KBM-7 (cell line): ENCODE results near the gene OSBPL6.

Experiments used
- DNase-seq: peaks from one replicate; pipeline ENCODE4 v3.0.0-alpha.2; 2015
- in situ Hi-C: fragments of 300-500 bp; cut with MboI; formaldehyde crosslinking; loops from 2 replicates; pipeline ENCODE4 v1.14.3; 2020; ENCODE audit warnings: low sequenced_read_pairs, low pct_unique_long_range_greater_than_20kb, mixed read lengths

Gene OSBPL6

DNA sequence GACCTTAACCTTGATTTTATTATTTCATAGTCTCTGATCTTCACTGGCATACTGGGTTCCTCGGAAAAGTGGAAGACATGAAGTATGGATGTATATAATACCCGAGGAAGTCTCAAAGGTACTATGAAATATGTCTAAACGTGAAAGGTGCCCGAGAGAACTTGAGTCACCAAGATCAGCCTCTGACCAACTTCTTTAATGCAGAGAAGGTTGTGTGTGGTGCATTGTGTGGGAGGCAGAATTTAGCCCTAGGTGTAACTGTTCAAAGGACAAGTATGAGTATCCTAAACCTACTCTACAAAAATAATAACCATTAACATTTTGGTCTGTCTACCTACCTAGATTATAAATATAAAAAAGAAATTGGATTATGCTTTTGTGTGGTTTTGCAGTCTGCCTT is 36.1 kb downstream of the OSBPL6 start:
- no peak for DNase-seq
- in situ Hi-C loops: no loop called here

DNA sequence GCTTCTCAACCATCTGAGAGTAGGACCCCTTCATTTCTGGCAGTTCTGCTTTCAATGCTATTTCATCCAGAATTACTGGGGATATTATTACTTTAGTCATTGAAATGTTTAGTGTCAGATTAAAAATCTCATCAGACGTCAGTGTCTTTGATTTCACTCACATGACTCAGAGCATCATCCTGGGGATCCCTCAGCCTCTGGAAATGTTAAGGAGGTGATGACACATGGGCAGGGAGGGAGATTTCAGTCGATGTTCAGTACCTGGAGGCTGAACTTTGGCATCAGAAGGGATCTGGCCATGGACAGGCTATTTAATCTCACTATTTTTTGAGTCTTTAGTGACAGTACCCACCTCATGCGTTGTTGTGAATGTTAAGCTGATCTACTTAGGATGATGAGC is 39.1 kb downstream of the OSBPL6 start:
- no peak for DNase-seq
- in situ Hi-C loops: no loop called here

DNA sequence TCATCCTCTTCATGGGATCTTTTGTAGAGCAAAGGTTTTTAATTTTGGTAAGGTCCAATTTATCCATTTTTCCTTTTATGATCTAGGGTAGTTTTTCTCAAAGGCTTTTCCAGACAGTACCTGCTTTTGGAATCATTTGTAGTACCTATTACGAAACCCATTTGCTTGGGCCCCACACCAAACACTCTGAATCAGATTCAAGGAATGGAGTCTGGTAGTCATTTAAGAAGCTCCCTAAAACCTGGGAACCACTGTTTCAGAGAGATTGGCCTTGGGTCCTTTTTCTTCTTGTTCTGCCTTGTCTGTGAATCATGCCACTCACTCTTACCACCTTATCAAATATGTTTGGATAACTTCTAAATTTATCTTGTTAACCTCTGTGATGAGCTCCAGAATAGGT is 40.3 kb downstream of the OSBPL6 start:
- no peak for DNase-seq
- in situ Hi-C loops: no loop called here

DNA sequence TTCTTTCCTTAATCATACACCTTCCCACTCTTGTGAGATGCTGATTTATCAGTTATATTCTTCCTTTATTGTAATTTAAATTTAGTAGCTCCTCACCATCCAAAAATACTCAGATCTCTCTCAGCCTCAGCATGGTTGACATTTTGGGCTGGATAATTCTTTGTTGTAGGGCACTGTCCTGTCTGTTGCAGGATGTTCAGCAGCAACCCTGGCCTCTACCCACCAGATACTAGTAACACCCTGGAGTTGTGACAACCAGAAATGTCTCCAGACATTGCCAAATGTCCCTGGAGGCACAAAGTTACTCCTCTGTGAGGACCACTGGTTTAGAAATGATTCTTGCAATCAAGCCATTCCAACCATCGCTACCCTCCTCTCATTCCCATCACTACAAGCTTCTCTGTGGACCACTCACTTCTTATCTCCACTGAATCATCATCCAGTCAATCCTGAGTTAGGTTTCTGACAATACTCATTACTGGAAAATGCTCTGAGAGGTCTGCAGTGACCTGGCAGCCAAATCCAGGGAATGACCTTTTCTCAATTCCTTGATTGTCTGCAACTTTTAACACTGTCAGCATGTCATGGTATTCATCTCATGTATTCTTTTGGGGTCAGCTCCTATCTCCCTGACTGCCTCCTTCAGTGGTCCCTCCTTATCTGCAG is 43.3 kb downstream of the OSBPL6 start:
- no peak for DNase-seq
- in situ Hi-C loops: no loop called here

DNA sequence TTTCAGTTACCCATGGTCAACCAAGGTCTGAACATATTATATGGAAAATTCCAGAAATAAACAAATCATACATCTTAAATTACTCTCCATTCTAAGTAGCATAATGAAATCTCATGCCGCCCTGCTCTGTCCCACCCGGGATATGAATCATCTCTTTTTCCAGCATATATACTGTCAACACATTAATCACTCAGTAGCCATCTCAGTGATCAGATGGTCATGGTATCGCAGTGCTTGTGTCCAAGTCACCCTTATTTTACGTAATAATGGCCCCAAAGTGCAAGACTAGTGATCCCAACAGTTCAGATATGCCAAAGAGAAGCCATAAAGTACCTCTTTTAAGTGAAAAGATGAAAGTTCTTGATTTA is 43.8 kb downstream of the OSBPL6 start:
- no peak for DNase-seq
- in situ Hi-C loops: no loop called here

DNA sequence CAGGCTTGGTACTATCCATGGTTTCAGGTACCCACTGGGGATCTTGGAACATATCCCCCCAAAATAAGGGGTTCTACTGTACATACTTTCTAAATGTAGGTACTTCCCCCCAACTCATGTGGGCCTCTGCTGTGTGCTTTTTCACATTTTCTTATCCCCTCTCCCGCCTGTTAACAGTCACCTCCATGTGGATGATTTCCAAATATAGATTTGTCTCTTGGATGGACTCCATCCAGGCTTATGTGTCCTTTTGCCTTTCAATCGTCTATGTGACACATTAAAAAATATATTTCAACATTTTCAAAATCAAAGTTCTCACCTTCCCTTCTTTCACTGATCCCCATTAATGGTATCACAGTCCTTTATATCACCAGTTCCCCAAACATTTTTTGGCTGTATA is 44.4 kb downstream of the OSBPL6 start:
- in situ Hi-C loops: no loop called here
- DNase-seq: no peak

DNA sequence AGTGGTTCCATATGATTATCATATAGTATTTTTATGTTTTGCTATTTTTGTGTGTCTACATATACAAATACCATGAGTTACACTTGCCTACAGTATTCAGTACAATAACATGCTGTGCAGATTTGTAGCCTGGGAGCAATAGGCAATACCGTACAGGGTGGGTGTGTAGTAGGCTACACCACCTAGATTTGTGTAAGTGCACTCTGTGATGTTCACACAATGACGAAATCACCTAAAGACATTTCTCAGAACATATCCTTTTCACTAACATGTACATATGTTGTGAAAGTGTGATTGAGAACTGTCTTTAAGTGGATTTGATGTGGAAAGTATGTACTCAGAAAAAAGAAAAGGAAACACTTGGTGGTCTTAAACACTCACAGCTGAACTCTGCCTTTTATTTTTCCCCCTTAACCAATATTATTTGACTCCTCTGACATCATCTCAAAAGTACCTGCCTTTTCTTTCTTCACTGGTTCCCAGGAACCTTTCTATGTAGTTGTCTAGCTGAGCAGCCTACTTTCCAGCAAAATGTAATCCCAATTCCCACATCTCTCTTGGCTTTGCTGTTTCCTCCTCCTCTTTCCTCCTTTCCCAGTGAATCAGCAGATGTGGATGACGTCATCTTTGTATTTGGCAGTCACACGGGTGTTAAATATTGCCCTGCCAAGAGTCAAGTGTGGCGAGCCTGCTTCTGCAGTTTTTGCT is 47.7 kb downstream of the OSBPL6 start:
- in situ Hi-C loops: no loop called here
- no peak for DNase-seq

DNA sequence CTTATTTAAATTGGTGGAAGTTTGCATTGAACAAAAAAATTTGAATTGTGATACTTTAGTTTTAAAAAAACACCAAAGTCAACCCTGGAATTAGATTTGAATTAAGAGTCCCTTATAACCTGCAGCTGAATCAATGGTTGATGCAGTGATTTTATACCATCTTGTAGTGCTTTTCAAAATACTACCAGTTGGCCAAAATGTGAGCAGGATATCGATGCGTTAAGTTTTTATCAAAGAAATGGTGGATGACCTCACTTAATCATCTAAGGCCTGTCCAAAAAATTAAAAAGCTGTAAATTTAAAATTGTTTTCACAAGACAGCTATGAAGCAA is 48.2 kb downstream of the OSBPL6 start:
- in situ Hi-C loops: no loop called here
- DNase-seq: no peak

DNA sequence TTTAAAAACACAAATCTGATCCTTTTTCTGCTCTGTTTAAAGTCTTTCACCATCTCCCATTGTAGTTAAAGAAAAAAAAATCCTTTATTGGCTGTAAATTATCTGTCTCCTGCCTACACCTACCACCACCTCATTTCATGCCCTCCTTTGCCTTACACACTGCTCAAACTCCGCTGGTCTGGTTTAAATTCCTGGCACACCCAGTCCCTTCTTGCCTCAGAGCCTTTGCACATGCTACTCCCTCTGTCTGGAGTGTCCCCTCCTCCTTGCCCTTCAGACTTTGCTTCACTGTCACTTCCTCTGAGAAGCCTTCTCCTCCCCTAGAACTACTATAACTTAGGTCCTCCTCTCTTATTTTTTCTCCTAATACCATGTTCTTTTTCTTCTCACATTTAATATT is 49.6 kb downstream of the OSBPL6 start:
- in situ Hi-C loops: no loop called here
- no peak for DNase-seq

DNA sequence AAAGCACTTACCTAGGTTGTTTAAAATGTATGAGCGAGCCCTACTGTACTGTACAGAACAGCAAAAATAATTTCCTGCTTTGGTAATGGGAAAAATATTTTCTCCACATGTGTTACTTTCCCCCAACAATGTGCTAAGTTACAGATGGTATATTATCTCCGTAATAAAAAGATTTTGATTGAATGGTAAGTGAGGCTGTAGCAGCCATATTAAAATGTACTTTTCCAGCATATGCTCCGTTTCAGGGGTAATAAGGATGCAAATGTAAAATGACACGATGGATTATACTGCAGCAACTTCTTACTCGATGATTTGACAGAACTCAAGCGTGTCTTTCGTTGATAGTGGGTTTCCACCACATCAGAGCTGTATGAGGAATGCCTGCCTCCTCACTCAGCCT is 50.5 kb downstream of the OSBPL6 start:
- in situ Hi-C loops: no loop called here
- no peak for DNase-seq

DNA sequence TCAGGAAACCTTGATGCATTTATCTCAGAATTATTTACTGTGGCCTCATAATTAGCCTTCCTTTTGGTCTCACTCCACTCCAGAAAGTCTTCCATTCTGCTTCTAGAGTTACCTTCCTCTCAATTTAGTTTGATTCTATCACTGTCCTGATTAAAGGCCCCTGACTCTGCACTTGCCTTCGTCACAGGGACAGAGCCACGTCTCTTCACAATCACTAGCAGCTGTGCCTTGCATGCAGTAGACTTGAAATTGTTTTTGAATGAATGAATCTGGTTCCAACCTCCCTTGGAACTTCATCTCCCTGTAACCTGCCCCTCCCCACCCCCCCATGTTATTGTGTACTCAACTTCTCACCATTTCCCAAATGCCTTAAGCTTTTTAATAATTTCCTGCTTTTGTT is 52.4 kb downstream of the OSBPL6 start:
- in situ Hi-C loops: no loop called here
- DNase-seq: no peak

DNA sequence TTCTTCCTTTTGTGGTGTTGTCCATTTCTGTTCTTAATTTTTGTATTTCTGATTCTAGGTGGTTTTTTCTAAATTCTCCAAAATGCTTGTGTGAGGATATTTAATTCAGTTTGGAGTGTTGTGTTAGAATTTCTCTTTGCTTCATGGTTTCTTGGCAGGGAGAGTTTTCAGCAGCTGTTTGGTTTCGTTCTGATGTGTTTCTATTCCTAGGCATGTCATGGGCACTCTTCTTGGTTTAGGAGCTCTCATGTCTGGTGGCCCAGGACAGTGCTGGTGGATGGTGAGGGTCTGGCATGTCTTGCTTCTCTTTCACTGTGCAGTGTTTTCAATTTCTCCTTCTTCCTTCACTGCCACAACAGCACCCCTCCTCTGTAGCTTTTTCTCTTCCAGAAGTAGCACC is 52.9 kb downstream of the OSBPL6 start:
- in situ Hi-C loops: no loop called here
- DNase-seq: no peak

DNA sequence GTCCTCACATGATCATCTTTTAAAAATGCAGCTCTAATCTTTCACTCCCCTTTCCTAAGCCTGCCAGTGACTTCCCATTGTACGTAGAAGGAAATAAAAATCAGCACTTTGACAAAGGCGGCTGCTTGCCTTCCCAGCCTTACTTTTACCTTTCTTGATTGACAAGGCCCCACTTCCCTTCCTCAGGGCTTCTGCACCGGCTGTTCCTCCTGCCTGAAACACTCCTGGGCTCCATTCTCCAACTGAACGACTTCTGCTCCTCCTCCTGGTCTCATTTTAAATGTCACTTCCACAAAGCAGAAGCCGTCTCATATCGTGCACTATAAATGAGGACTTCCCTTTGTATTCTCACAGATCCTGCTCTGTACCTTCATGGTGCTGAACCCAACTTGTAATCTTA is 56.1 kb downstream of the OSBPL6 start:
- peak; percentile 76 for DNase-seq
- in situ Hi-C loops: no loop called here

DNA sequence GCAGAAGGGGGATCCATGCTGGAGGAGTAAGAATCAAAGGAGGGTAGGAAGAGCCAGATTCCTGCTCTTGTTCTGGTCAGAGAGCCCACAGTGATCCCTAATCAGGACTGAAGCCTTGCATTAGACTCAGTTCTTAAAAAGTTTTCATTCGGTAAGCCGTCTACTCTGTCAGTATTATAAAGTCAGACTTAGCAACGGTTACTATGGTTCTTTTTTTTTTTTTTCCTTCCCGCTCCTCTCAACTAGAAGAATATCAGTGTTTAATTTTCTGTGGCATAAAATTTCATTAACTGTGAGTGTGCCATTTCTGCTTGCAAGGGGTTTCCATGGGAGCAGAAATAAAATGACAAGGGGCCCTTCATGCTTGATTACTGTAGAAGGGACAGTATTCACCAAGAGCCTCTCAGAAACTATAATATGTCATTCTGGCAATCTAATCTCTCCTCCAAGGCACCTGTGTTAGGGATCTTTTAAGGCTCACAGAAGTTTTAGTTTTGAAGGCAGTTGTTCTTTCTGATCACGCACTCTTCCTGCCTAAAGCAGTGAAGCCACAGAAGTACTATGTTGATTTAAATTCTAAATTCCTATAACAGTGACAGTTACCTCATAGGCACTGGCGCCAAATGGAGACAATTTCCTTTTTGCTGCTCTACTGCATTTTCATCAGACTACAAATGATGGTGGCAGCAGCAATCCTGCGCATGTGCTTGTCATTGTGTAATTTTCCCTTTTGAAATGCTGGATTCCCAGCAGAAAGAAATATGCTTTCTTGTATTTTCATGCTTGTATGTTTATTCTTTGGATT is 57.0 kb downstream of the OSBPL6 start:
- in situ Hi-C loops: no loop called here
- no peak for DNase-seq

DNA sequence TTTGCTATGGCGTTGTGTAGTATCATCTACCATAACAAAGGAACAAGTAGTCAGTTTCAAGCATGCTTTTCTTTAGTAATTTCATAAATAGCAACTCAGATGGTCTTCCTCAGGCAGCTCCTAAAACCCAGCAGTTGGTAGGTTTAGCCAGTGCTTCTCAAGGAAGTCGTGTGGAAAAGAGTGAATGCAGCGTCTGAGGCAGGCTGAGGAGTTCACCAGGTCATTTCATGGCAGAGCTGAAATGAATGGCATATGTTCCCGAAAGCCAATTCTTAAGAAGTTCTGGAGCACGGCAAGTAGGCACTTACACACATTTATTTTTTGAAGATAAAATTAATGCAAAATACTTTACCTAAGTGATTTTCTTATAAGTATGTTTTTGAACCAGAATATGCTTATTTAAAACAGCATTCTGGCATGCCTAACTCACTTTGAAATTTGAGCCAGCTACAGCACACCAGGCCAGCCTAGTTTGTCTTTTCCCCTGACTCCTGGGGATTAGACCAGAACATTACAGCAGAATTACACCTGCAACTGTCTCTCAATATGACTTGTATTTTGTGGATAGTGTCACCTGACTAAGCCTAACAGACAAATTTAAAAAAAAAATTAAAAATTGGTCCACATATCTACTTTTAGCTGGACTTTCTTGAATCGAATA is 62.2 kb downstream of the OSBPL6 start:
- no peak for DNase-seq
- in situ Hi-C loops: no loop called here

DNA sequence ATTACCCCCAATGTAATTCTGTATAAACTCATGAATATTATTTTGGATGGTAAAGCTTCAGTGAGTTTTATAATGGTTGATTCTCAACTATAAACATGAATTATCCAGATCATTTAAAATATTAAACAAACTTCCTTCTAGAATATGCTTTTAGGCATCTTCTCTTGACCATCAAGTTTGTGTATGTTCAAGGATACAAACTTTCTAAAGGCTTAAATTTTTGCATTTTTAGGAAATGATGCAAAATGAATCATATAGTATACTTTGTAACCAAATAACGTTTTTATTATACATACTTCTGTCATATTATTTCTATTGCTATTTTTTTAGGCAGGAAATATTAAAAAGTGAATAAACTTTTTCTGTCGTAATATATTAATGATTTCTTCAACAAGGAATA is 62.8 kb downstream of the OSBPL6 start:
- in situ Hi-C loops: no loop called here
- no peak for DNase-seq

DNA sequence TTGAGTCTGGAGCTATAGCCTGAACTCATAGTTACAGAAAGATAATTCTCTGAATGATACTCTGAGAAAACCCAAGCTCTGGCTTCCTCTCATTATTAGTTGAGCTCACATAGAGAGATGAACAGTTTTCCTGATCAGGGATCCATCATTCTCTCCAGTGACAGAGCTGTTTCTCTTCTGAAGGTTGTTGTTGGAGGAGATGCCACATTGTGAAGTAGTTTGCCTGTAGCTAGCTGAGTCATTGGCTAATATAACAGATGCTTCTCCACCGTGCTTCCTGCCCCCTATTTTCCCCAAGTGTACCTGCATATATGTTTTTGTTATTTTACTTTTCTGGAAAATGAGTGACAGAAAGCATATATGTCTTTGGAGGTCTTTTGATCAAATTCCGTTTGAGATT is 64.6 kb downstream of the OSBPL6 start:
- no peak for DNase-seq
- in situ Hi-C loops: no loop called here

DNA sequence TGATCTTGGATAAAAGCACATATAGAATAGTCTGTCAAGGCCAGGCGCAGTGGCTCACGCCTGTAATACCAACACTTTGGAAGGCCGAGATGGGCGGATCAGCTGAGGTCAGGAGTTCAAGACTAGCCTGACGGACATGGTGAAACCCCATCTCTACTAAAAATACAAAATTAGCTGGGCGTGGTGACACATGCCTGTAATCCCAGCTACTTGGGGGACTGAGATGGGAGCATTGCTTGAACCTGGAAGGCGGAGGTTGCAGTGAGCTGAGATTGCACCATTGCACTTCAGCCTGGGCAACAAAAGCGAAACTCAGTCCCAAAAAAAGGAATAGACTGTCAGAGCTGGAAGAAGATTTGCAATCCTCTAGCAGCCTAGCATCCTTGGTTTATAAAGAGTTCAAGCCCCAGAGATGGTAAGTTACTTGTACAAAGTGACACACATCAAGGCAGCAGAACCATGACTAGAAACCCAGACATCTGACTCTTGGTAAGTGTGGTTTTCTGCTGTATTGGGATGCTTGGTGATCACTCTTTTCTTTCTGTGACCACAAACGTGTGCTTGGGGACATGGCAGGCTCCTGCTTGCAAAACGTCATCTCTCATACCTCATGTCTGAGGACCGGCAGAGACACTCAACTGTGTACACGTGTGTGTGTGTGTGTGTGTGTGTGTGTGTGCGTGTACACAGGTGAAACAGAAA is 69.0 kb downstream of the OSBPL6 start:
- in situ Hi-C loops: no loop called here
- DNase-seq: no peak

DNA sequence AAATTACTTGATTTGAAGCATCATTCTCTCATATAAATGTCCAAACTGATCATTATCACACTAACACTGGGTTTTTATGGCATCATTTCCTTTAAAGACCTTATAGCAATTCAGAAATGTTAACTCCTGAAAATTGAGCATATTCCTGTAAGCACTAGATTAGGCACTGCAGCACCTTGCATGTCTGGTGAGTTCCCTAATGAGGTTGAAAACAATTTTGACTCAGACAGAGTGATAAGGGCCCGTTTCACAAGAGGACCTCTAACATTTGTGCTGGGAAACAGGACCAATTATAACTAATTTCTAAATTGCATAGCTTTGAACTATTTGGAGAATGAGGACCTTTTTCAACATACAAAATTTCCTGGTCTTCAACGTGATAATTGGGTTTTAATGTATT is 69.9 kb downstream of the OSBPL6 start:
- in situ Hi-C loops: no loop called here
- DNase-seq: no peak

DNA sequence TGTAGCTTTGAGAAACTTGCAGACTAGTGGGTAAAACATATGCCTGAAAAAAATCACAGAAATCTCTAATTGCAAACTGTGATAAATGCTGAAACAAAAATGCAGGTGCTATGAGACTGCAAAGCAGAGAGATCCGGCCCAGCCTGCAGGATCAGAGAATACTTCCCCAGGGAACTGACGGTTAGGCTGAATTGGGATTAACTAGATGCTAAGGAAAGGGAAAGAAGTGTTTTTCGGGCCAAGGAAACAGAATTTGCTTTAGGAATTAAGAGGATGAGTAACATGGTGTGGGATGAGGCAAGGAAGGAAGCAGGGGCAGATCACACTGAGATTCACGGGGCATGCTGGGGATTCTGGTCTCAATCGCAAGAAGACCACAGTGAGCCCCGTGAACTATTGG is 71.5 kb downstream of the OSBPL6 start:
- in situ Hi-C loops: no loop called here
- no peak for DNase-seq
